ENCODE measurements around the gene GALNT10.

GRCh38 chr5:154373326-154373725, 182.8 kb downstream of the GALNT10 start:
- TF ChIP-seq CTCF (IDR thresholded peaks at IDR 0.05) (no peak), HEYL (CRISPR knock-in tag; IDR thresholded peaks at IDR 0.05) (no peak), ZC3H11A (IDR thresholded peaks at IDR 0.05) (no peak), MAFK (IDR thresholded peaks at IDR 0.05; ENCODE audit: partially characterized antibody) (no peak), EP300 (IDR thresholded peaks at IDR 0.05) (no peak), RAD21 (conservative IDR thresholded peaks at IDR 0.05 in 1 of 2, IDR thresholded peaks at IDR 0.05 in 1 of 2) (no peak), POLR2A (IDR thresholded peaks at IDR 0.05; ENCODE audit: low read length) (no peak), HMGXB4 (CRISPR knock-in tag; IDR thresholded peaks at IDR 0.05; ENCODE audit: borderline replicate concordance) (no peak), CHD2 (IDR thresholded peaks at IDR 0.05; ENCODE audit: low read length, partially characterized antibody) (no peak), NFE2L2 (conservative IDR thresholded peaks at IDR 0.05; ENCODE audit: low read length) (no peak), EHMT2 (IDR thresholded peaks at IDR 0.05; ENCODE audit: low read depth) (no peak)
